ENCODE results near the gene EIF4G3.
A peak's percentile ranks its signal among the peaks of the same experiment; 100 is the strongest.
"Not testable (repeated sequence)": the region's sequence is repeated elsewhere in the genome, so short reads cannot be mapped to it uniquely, and the experiment has no call there.

EIF4G3 gene

DNA sequence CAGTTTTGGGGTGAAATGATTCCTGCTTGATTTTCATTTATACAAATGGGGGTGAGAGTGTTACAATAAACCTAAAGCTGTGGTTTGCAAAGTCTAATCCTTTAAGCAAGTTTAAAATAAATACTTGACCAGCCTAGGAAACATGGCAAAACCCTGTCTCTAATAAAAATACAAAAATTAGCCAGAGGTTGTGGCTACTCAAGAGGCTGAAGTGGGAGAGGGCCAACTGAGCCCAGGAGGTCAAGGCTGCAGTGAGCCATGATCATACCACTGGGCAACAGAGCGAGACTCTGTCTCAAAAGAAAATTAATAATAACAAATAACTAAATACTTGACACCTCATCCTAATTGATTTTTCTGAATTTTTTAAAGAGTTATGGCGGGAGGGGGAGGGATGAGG, 110.8 kb downstream of the EIF4G3 start:
- DNase-seq (ENCODE audit: low spot score) = no peak

DNA sequence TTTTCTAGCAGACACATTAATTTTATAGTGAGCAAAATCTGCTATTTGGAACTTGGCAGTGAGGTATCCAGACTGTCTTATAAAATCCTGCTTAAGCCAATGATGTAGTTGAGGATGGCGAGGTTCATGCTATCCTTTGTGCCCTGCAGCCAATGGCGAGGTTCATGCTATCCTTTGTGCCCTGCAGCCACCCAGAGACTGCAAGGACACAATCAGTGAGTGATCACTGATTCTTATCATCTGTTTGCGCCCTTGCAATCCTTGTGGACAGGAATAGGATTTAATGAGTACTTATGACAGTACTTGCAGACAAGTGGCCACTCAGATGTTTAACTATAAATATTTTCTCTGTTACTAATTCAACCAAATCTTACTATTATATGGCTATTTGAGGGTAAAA, 112.6 kb downstream of the EIF4G3 start:
- no peak for DNase-seq (ENCODE audit: low spot score)

DNA sequence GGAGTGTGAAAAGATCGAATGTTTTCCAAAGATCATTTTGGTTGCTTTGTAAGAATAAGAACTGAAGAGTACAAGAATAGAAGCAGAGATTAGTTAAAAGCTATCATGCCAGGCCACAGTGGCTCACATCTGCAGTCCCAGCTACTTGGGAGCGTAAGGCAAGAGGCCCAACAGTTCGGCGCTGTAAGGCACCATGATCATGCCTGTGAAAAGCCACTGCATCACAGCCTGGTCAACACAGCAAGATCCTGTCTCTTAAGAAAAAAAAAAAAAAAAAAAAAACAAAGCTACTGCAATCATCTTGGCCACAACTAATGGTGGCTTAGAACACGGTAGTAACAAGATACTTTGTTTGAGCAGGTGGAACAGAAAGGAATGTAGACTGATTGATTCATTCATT, 116.2 kb downstream of the EIF4G3 start:
- no peak for DNase-seq (ENCODE audit: low spot score)

DNA sequence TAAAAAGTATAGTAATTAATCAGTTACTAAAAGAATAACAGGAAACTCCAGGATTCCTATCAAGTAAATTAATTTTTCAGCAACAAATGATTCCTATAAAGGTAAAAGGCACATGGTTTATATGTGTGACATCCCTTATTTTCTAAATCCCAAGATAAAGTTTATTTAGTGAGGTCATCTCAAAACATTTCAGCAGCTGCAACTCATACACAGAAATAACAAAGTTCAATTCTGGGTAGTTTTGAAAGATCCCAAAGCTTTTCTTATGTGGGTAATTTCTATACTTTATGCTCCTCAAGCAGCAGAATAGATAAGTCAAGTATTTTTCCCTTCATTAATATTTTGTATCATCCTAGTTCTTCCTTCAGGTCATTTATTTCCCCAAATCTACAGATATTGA, 117.7 kb downstream of the EIF4G3 start:
- peak; percentile 12 for DNase-seq (ENCODE audit: low spot score)

DNA sequence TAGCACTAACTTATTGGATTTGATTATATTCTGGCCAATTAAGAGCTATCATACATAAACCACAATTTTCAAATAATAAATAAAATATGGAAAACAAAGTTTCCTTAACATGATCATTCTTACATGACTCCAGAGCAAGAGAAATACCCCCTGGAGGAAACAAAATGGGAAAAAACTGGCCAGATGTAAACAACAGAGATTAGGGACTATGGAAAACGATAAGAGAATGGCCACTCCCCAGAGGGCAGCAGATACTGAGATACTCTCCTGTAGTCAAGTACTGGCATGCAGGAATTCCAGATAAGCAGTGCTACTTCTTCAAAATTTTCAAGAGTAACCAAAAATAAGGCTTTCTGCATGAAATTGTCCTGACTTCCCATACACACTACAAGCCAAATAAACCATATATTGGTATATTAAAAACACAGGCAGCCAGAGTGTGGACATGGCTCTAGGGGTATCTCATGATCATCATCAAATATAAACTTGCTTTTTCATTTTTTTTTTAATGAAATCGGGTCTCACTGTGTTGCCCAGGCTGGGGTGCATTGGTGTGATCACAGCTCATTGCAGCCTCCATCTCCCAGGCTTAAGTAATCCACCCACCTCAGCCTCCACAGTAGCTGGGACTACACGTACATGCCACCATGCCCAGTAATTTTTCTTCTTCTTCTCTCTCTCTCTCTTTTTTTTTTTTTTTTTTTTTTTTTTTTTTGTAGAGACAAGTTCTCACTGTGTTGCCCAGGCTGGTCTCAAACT, 118.5 kb downstream of the EIF4G3 start:
- DNase-seq (ENCODE audit: low spot score) = no peak

DNA sequence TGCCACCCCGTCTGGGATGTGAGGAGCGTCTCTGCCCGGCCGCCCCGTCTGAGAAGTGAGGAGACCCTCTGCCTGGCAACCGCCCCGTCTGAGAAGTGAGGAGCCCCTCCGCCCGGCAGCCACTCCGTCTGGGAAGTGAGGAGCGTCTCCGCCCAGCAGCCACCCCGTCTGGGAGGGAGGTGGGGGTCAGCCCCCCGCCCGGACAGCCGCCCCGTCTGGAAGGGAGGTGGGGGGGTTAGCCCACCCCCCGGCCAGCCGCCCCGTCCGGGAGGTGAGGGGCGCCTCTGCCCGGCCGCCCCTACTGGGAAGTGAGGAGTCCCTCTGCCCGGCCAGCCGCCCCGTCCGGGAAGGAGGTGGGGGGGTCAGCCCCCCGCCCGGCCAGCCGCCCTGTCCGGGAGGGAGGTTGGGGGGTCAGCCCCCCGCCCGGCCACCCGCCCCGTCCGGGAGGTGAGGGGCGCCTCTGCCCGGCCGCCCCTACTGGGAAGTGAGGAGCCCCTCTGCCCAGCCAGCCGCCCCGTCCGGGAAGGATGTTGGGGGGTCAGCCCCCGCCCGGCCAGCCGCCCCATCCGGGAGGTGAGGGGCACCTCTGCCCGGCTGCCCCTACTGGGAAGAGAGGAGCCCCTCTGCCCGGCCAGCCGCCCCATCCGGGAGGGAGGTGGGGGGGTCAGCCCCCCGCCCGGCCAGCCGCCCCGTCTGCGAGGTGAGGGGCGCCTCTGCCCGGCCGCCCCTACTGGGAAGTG, 123.3 kb downstream of the EIF4G3 start:
- not testable (repeated sequence) for DNase-seq (ENCODE audit: low spot score)

DNA sequence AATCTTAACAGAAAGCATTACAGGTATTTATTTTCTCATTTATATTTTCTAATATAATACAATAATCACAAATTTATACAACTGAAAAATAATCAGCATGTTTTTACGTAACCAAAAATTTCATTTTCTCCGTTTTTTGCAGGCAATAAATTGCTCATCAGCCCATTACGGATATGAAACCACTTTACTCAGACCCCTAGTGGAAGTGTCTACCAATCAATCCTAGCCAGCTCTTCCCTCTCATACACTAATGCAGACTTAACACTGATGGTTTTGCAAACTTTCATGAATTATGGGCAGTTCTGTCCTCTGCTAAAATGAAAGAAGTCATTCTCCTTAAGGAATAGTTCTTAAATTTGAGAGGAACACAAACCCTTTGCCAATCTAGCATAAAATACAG, 124.7 kb downstream of the EIF4G3 start:
- DNase-seq (ENCODE audit: low spot score) = no peak

DNA sequence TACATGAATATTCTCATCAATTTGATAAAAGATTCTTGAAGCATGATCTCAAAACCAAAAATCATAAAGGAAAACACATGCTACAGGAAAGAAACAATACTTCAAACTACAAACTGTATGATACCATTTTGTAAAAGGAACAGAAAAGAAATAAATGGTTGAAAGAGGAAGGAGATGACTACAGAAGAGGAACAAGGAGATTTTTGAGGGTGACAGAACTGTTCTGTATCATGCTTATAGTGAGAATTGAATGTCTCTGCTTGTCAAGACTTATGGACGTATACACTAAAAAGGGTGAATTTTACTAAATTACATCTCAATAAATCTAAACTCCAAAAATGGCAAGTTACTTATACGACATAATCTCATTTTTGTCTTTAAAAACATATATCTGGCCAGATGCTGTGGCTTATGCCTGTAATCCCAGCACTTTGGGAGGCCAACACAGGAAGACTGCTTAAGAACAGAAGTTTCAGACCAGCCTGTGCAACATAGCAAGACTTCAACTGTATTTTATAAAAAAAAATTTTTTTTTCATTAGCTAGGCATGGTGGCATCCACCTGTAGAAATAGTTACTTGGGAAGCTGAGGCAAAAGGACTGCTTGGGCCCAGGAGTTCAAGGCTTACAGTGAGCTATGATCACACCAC, 125.4 kb downstream of the EIF4G3 start:
- DNase-seq (ENCODE audit: low spot score) = no peak

DNA sequence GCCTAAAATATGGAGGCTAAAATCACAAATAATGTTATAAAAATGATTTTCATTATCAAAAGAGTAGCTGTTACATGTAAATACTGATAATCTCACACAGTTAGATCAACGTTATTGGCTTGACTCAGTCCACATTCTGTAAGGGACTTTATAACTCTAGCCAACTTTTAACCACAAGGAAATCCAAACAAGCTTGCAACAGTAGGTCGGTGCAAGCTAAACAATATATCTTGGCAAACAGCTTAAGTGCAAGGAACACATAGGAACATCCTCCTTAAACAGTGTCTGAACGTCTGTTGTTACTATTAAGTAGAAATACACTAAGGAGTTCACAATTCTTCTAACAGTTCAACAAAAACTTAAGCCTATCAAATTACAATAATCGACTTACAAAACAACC, 126.7 kb downstream of the EIF4G3 start:
- DNase-seq (ENCODE audit: low spot score) = peak; percentile 11

DNA sequence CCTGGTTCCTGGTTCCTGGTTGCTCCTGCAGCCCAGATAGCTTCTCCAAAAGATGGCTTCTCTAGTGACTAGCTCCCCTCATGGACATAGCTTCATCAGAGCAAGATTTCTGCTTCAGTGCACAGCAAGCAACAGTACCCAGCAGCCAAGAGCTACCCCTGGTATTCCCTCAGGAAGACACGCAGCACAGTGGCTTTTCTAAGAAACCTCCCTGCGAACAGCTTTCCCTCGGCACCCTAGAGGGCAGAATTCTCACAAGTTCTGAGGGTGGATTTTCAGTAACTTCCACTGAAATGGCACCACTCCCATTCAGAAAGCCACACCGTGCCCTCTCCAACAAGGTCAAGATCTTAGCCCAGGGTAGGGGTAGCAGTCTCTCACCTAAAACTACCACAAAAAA, 128.2 kb downstream of the EIF4G3 start:
- DNase-seq (ENCODE audit: low spot score) = no peak

DNA sequence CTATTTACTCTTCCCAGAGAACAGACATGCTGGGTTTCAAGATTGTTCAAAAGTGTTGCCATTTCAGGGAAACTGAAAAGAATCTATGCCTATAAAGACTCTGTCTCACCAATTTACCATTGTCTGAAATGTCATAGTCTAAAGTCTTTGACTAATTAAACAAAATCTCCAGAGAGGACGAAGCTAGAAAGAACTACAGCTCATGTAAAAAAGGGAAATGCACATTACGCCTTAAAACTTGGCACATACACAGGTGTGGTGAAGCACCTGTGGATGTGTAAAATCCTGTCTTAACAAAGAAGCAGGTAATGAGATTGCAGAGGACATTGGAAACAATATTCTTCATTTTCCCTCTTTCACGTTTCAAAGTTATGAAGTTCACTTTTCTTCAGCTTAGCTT, 130.6 kb downstream of the EIF4G3 start:
- DNase-seq (ENCODE audit: low spot score) = no peak

DNA sequence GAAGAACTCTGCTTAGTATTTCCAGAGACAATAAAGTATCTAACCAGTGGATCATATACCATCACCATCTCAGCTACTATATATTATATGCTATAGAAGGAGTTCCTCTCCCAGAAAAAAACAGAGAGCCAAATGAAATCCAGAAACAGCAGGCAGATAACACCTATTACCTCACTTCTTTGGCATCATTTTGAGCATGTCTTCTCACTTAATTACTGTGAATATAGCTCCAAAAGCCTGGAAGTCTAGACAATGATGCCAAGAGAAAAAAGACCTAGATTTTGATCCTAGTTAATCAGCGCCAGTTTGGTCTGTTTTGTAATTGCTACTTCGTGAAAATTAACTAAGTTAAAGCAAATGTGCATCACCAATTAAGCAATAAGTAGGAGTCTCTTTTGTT, 131.3 kb downstream of the EIF4G3 start:
- no peak for DNase-seq (ENCODE audit: low spot score)

DNA sequence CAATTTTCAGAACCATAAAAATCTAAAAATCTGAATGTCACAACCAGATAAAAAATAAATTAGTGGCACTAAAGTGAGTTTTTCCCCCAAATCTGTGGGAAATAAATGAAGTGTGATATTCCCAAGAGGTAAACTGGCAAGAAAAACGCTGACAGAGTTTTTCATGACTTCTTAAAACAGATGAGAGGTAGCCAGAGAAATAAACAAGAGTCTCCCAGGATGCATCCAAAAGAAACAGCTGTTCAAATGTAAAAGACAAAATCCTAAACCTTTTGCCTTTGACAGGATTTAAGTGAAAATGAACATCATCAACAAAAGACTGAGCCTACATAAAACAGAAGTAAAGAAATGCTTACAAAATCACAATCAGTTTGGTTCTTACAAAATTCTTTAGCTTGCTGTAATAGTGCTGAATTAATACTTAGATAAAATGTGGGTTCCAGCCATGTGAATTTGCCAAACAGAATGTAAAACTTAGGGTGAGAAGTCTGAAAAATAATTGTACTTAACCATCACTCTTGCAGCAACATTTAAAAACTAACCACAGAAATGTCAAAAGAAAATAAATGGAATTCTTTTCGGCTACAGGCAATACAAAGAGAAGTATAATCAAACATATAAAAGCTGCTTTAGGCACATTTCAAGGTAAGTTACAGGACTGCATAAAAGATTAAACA, 133.6 kb downstream of the EIF4G3 start:
- DNase-seq (ENCODE audit: low spot score) = peak; percentile 20

DNA sequence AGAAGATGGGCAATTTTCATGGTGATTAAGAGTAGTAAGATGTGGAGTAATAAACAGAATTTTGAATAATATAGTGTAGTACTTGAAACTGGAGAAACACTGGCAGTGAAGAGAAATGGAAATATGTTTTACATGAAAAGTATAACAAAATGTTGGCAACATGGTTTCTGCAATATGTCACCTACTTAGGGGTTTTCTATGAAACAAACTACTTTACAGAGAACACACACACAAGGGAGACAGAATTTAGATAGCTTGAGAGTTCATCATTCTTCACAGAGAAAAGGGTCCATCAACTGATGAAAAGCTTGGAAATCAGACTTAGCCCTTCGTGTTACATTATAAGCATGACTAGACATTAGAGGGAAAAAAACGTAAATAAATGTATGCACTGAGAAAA, 135.2 kb downstream of the EIF4G3 start:
- DNase-seq (ENCODE audit: low spot score) = no peak

DNA sequence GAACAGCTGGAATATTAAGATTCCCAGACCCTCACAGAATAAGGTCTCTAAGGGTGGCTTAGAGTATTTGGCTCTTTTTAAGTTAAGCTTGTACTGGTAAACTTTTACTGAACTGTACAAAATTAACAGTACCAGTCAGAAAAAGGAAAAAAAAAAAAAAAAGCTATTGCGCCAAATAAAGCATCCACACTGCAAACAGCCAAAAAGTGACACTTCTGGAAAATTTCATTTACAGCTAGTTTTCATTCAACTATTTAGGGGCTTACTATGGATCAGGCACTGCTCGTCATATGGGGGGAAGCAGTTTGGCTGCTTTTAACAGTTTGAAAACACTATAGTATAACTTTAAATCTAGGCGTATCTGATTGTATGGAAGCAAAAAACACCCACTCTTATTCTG, 139.6 kb downstream of the EIF4G3 start:
- DNase-seq (ENCODE audit: low spot score) = no peak

DNA sequence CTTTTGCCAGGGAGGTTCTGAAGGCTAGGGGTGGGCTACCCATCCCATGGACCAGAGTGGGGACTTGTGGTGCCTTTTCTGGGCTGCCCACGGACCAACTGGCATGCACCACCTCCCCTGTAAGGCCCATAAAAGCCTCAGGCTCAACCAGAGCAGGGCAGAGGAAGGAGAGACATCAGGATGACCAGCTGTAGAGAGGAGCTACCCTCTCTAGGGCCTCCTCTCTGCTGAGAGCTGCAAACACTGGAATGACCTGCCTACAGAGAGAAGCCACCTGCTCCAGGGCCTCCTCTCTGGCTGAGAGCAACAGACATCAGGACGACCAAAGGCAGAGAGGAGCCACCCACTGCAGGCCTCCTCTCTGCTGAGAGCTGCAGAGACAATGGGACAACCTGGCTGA, 140.9 kb downstream of the EIF4G3 start:
- DNase-seq (ENCODE audit: low spot score) = no peak

DNA sequence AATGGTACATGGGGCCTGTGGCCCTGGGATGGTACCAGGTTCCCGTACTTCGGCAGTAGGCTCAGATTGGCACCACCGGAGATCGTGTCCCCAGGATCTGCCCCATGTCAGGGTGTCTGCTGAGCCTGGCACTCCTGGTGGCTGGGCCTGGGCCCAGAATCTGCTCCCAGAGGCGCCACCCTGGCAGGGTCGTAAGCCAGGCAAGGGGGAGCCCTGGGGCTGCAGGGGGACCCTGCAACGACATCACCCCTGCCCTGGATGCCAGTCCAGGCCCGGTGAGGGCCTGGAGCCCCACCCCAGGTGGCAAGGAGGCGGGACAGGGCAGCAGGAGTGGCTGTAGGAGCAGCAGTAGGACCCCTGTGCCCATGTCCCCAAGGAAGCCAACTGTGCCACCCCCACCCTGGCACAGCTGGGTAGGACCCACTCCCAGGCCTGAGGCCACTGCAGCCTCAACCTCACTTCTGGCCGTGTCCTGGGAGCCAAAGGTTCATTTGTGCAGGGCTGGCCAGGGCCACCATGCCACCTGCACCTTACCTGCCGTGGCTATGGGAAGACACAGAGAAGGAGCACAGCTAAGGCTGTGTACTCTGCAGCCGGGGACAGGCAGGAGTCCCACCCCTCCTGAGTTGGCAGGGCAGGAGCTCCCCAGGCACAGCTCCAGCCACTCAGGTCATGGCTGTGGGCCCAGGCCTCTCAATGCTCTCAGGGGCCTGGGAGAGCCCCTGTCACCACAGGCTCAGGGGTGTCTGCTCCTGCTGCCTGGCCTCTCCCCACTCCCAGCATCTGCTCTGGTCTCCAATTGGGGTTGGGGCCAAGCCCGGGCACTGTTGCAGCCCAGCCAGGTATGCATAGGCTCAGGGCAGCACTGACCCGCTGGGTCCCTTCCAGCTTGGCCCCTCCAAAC, 141.7 kb downstream of the EIF4G3 start:
- no peak for DNase-seq (ENCODE audit: low spot score)

DNA sequence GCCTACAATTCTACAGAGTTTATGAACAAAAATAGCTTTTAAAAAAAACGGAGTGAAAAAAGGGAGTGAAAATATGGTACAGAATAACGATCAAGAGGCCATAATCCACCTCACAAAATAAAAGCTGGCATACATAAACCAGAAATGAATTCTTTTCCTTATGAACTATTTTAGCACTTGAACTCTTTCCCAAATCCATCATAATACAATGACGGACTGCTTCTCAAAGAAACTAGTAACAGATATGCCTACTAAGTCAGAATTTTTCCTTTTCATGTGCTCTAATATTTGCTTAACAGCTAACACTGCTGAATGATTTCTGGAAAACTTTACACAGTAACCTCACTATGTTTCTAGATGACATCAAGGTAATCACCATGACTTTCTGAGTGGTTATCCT, 144.0 kb downstream of the EIF4G3 start:
- DNase-seq (ENCODE audit: low spot score) = no peak

DNA sequence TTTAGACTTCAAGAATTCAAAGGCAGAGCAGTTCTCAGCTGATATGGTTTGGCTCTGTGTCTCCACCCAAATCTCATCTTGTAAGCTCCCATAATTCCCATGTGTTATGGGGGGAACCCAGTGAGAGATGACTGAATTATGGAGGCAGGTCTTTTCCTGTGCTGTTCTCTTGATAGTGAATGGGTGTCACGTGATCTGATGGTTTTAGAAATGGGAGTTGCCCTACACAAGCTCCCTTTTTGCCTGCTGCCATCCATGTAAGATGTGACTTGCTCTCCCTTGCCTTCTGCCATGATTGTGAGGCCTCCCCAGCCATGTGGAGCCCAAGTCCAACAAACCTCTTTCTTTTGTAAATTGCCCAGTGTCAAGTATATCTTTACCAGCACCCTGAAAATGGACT, 146.5 kb downstream of the EIF4G3 start:
- no peak for DNase-seq (ENCODE audit: low spot score)

DNA sequence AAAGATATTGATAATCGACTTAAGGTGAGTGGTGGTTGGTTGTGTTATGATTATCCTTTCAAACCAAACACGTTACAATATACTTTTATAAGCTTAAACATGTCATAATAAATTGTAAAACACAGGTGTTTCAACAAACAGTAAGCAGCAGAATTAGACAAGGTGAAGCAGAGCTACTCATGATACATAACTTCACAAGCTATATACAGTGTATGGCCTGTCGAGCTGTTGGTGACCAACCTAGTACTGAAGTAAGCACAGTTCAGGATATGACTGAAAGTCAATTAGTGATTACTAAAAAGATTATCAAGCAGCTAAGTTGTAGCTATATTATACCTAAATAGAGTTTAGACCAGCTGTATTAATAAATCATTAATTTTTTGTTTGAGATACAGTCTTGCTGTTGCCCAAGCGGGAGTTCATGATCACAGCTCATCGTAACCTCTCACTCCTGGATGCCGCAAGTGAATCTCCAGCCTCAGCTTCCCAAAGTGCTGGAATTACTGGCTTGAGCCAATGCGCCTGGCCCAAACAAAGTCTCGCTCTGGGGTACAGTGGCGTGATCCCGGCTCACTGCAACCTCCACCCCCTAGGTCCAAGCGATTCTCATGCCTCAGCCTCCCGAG, 148.1 kb downstream of the EIF4G3 start:
- no peak for DNase-seq (ENCODE audit: low spot score)

DNA sequence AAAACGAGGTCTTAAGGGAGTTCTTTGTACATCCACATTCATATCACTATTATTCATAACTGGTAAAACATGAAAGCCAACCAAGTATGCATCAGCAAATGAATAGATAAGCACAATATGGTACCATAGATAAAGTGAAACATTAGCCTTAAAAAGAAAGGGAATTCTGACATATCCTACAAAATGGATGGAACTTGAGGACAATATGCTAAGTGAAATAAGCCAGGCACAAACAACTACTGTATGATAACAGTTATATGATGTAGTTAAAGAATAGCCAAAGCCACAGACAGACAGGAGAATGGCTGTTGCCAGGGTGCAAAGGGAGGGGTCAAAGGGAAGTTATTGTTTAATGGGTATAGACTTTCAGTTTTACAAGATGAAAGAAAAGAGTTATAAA, 148.9 kb downstream of the EIF4G3 start:
- DNase-seq (ENCODE audit: low spot score) = no peak

Data from hepatic stellate cell (primary cell).